ENCODE measurements around the gene SMU1.

Gene SMU1

DNA sequence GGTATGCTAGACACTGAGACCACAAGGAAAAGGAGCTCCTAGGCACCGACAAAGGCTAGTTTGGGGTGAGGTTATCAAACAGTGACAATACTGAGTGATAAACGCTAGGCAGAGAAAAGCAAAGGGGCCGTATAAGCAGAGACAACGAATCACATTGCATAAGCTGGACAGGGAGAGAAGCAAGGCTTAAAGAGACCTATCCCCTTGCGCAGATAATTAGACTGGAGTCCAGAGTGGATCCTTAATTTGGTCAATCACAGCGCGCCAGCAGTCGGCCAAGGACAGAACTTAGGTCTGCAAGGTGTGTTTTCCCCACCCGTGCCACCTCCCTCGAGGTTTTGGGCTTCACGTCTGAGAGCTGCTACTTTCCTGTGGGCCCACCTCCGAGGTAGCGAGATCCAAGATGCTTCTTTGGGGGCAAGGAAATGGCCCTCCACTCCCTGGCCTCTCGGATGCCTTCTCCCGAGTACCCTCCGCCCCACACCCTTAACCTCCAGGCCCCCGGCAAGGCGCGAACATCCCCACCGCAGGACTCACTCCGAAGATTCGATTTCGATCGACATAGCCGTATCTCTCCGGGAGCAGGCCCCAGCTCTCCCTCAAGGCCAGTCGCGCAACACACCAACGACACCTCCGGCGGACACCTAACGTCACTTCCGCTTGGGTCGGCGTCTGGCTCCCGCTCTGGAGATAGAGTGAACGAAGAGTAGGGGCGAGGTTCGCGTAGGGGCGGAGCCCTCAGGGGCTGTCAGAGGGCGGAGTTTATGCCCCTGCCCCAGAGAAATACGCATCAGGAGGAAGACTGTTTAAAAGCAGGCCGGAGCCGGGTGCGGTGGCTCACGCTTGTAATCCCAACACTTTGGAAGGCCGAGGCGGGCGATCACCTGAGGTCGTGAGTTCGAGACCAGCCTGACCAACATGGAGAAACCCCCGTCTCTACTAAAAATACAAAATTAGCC is at the start of gene SMU1:
SMU1 (minus strand) TSS at position 629 of the 959 bp plus-strand sequence; CDS start at position 563, 66 bp downstream.
- DNase-seq (ENCODE audit: low read depth), result peak; percentile 98
- H3K4me3 ChIP-seq (ENCODE audit: low read length), result peak within 1 kb of the TSS; percentile 93
- TF ChIP-seq CTCF (IDR thresholded peaks at IDR 0.05; ENCODE audit: insufficient read depth, low read depth, low read length, missing control alignments), result no peak

GRCh38 chr9:33125461-33125860 is 49.0 kb upstream of the SMU1 start:
- TF ChIP-seq CTCF (IDR thresholded peaks at IDR 0.05; ENCODE audit: insufficient read depth, low read depth, low read length, missing control alignments), result no peak
- H3K4me3 ChIP-seq (ENCODE audit: low read length), result no peak overlapping the region
- no peak for DNase-seq (ENCODE audit: low read depth)

DNA sequence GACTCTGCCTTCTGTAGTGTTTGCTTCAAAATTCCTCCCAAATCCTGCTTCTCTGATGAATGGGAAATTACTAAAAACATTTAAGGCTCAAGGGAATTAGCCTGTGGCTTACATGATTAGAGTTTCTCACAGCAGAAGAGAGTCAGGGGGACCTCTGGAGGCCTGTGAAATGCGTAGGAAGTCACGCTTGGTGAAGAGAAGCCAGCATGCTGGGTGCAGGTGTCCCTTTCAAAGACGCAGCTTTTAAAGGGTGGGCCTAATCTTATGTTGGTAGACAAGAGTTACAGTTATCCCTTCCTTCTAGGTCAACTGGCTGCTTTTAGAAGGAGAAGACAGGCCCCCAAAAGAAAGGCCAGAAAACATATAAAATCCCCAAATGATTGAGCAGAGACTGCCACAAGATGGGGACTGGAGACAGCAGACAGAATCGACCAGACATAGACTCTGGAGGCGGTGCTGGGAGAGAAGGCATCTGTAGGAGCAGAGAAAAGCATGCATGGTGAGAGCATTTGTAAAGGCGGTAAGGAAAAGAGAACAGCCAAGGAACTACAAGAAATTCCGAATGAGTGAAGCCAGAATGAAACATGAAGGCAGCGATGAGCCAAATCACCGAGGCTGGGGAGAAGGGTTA is 48.4 kb upstream of the SMU1 start:
- TF ChIP-seq CTCF (IDR thresholded peaks at IDR 0.05; ENCODE audit: insufficient read depth, low read depth, low read length, missing control alignments), result no peak
- no peak for DNase-seq (ENCODE audit: low read depth)
- H3K4me3 ChIP-seq (ENCODE audit: low read length), result no peak overlapping the region

- H3K4me3 ChIP-seq (ENCODE audit: low read length), result no peak overlapping the region
- TF ChIP-seq CTCF (IDR thresholded peaks at IDR 0.05; ENCODE audit: insufficient read depth, low read depth, low read length, missing control alignments), result no peak
- DNase-seq (ENCODE audit: low read depth), result no peak
These were observed 47.6 kb upstream of the SMU1 start for GRCh38 chr9:33124046-33124445.

DNA sequence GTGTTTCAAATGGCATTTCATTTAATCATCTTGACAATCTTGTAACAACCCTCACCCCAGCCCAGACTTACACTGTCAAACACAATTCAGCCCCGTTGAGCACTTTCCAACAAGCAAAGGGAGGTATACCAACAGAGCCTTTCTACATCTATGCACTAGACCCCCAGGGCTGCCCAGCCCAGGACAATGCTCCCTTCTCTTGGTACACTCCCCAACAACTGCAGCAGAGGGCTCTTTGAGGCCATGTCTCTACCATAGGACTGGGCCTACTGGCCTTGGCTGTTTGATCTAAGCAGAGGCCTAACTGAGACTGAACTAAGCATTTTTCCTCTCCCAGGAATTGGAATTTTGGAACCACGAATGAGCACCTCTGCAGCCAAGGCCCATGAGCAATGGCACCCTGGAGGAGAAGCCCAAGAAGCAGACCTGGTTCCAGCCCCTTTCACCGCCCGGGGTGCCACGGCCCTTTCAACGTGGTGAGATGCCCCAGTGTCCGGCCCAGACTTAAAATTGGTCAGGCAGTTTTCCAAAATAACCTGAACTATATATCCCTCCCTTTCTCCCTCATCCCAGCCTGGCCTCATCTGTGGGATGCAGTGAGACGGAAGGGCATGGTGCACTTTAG is 47.0 kb upstream of the SMU1 start:
- no peak for TF ChIP-seq CTCF (IDR thresholded peaks at IDR 0.05; ENCODE audit: insufficient read depth, low read depth, low read length, missing control alignments)
- H3K4me3 ChIP-seq (ENCODE audit: low read length), result no peak overlapping the region
- DNase-seq (ENCODE audit: low read depth), result no peak

- H3K4me3 ChIP-seq (ENCODE audit: low read length), result no peak overlapping the region
- TF ChIP-seq CTCF (IDR thresholded peaks at IDR 0.05; ENCODE audit: insufficient read depth, low read depth, low read length, missing control alignments), result no peak
These were observed 44.1 kb upstream of the SMU1 start for GRCh38 chr9:33120620-33121019.

More at GRCh38 chr9:33120620-33121019, 44.1 kb upstream of the SMU1 start:
- no peak for DNase-seq (ENCODE audit: low read depth)
